DOHH2 (cell line): ENCODE results near the gene OR2T34.

Source experiments
- H3F3A ChIP-seq: fragments of 200-600 bp; sonication (generic), shearing (Covaris generic); 2 replicates; pipeline ENCODE4 v1.6.0; 2016; ENCODE audit warnings: antibody characterized with exemption, mild to moderate bottlenecking; ENCODE audit not compliant: control insufficient read depth, insufficient read depth
- H3K27ac ChIP-seq: fragments of 200-600 bp; sonication (generic); 2 replicates; pipeline ENCODE4 v1.5.1; 2014; ENCODE audit warnings: low read depth, mild to moderate bottlenecking, low read length, moderate library complexity
- H3K27me3 ChIP-seq: fragments of 200-600 bp; sonication (generic); 2 replicates; pipeline ENCODE4 v1.6.1; 2014; ENCODE audit warnings: mild to moderate bottlenecking, low read length, mixed read lengths; ENCODE audit not compliant: control insufficient read depth
- H3K36me3 ChIP-seq: fragments of 200-600 bp; sonication (generic); 2 replicates; pipeline ENCODE4 v1.6.1; 2014; ENCODE audit warnings: mild to moderate bottlenecking, low read length, moderate library complexity, mixed read lengths; ENCODE audit not compliant: control insufficient read depth
- H3K4me1 ChIP-seq: fragments of 200-600 bp; sonication (generic); 2 replicates; pipeline ENCODE4 v1.6.1; 2014; ENCODE audit warnings: mild to moderate bottlenecking, low read length, mixed read lengths; ENCODE audit not compliant: control insufficient read depth
- H3K4me2 ChIP-seq: fragments of 200-600 bp; sonication (generic); 2 replicates; pipeline ENCODE4 v1.6.0; 2014; ENCODE audit warnings: mild to moderate bottlenecking, low read length, moderate library complexity
- H3K4me3 ChIP-seq: fragments of 200-600 bp; sonication (generic); 2 replicates; pipeline ENCODE4 v1.5.1; 2014; ENCODE audit warnings: mild to moderate bottlenecking, low read length, mixed read lengths
- H3K79me2 ChIP-seq: fragments of 200-600 bp; sonication (generic); 2 replicates; pipeline ENCODE4 v1.6.1; 2014; ENCODE audit warnings: mild to moderate bottlenecking, low read length, mixed read lengths; ENCODE audit not compliant: control insufficient read depth
- H3K9me2 ChIP-seq: fragments of 200-600 bp; sonication (generic); replicated peaks from 2 replicates; pipeline ENCODE4 v1.6.1; 2014; ENCODE audit warnings: mild to moderate bottlenecking, low read length, mixed read lengths; ENCODE audit not compliant: control insufficient read depth
- H3K9me3 ChIP-seq: fragments of 200-600 bp; sonication (generic); 2 replicates; pipeline ENCODE4 v1.6.1; 2014; ENCODE audit warnings: antibody characterized with exemption, low read length, mixed read lengths; ENCODE audit not compliant: control insufficient read depth, insufficient read depth
- H4K20me1 ChIP-seq: fragments of 200-600 bp; sonication (generic); 2 replicates; pipeline ENCODE4 v1.6.0; 2014; ENCODE audit warnings: low read depth, mild to moderate bottlenecking, antibody characterized with exemption, low read length, moderate library complexity; ENCODE audit not compliant: control insufficient read depth, insufficient read depth
- CTCF ChIP-seq: fragments of 200-600 bp; sonication (generic); IDR thresholded peaks from one replicate; pipeline ENCODE4 v1.5.1; 2014; ENCODE audit warnings: antibody characterized with exemption, mild to moderate bottlenecking, low read depth, low read length; ENCODE audit not compliant: poor library complexity, severe bottlenecking
- EZH2phosphoT487 ChIP-seq: fragments of 200-600 bp; sonication (generic); IDR thresholded peaks from 2 replicates; pipeline ENCODE4 v1.6.1; 2017; ENCODE audit warnings: borderline replicate concordance, mild to moderate bottlenecking, antibody characterized with exemption, low read length, moderate library complexity, mixed read lengths

The OR2T34 gene

DNA sequence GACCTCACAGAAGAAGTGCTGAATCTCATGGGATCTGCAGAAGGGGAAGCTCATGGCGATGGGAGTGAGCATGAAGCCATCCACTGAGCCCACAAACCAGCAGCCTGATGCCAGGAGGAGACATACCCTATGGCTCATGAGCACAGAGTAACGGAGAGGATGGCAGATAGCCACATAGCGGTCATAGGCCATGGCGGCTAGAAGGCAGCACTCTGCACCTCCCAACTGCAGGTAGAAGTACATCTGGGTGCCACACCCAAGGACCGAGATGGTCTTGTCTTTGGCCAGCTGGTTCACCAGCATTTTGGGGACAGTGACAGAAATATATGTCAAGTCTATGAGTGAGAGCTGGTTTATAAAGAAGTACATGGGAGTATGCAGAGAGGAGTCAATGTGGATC, 18.7 kb upstream of the OR2T34 start:
- no peak overlapping the region for H3K4me2 ChIP-seq
- TF ChIP-seq EZH2phosphoT487 (no peak), CTCF (no peak)
- H3K27ac ChIP-seq = no peak overlapping the region
- no peaks in the 10 kb centered on the region for H3K4me1 ChIP-seq
- H3K79me2 ChIP-seq = no peaks in the 10 kb centered on the region
- no peaks in the 10 kb centered on the region for H4K20me1 ChIP-seq
- no peak overlapping the region for H3K4me3 ChIP-seq
- no peaks in the 10 kb centered on the region for H3K9me3 ChIP-seq
- H3K27me3 ChIP-seq = no peaks in the 10 kb centered on the region
- no peaks in the 10 kb centered on the region for H3K9me2 ChIP-seq
- no peaks in the 10 kb centered on the region for H3F3A ChIP-seq
- H3K36me3 ChIP-seq = no peaks in the 10 kb centered on the region

DNA sequence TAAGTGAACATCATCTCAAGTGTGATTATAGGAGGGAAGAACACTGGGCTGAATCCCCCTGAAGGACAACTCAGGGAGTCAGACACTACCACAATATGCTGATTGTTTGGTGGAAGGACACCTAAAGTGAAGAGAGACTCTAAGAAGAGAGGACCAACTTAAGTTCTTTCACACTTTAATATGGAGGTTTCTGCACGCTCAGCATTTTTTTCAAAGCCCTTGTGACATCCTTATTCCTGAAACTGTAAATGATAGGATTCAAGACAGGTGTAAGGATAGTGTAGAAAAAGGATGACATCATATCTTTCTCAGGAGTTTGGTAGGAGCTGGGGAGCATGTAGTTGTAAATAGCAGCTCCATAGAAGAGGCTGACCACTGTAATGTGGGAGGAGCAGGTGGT, 18.1 kb upstream of the OR2T34 start:
- Histone ChIP-seq H4K20me1 (no peaks in the 10 kb centered on the region), H3F3A (no peaks in the 10 kb centered on the region), H3K36me3 (no peaks in the 10 kb centered on the region), H3K79me2 (no peaks in the 10 kb centered on the region), H3K9me2 (no peaks in the 10 kb centered on the region), H3K4me1 (no peaks in the 10 kb centered on the region), H3K9me3 (no peaks in the 10 kb centered on the region), H3K27ac (no peak overlapping the region), H3K27me3 (no peaks in the 10 kb centered on the region), H3K4me2 (no peak overlapping the region), H3K4me3 (no peak overlapping the region)
- TF ChIP-seq CTCF (no peak), EZH2phosphoT487 (no peak)

- no peaks in the 10 kb centered on the region for H3F3A ChIP-seq
- H3K4me3 ChIP-seq = no peak overlapping the region
- H3K4me1 ChIP-seq = no peaks in the 10 kb centered on the region
- H3K27me3 ChIP-seq = no peaks in the 10 kb centered on the region
- no peaks in the 10 kb centered on the region for H3K36me3 ChIP-seq
- no peak overlapping the region for H3K27ac ChIP-seq
- no peak overlapping the region for H3K4me2 ChIP-seq
- no peaks in the 10 kb centered on the region for H3K9me2 ChIP-seq
- no peaks in the 10 kb centered on the region for H3K79me2 ChIP-seq
- H4K20me1 ChIP-seq = no peaks in the 10 kb centered on the region
- H3K9me3 ChIP-seq = no peaks in the 10 kb centered on the region
- no peak for TF ChIP-seq EZH2phosphoT487
- TF ChIP-seq CTCF = no peak
Measured at GRCh38 chr1:248590055-248590454, 15.5 kb upstream of the OR2T34 start.

GRCh38 chr1:248589334-248589733, 14.8 kb upstream of the OR2T34 start:
- Histone ChIP-seq H3K4me3 (no peak overlapping the region), H3K79me2 (no peaks in the 10 kb centered on the region), H3K9me2 (no peaks in the 10 kb centered on the region), H4K20me1 (no peaks in the 10 kb centered on the region), H3F3A (no peaks in the 10 kb centered on the region), H3K36me3 (no peaks in the 10 kb centered on the region), H3K9me3 (no peaks in the 10 kb centered on the region), H3K4me1 (no peaks in the 10 kb centered on the region), H3K27ac (no peak overlapping the region), H3K4me2 (no peak overlapping the region), H3K27me3 (no peaks in the 10 kb centered on the region)
- TF ChIP-seq CTCF = no peak
- TF ChIP-seq EZH2phosphoT487 = no peak
